Testis (tissue), 2 donors: ENCODE results near the gene SARDH.

Experiments
- CTCF ChIP-seq, 3 experiments: fragments of 450-650 bp in 2 of 3; fragments of 200-600 bp in 1 of 3; sonication (generic) in 1 of 3; IDR thresholded peaks; one replicate each; pipeline ENCODE4 v1.5.1; 2016 to 2019; ENCODE audit warnings: antibody characterized with exemption in 3 of 3, mild to moderate bottlenecking in 2 of 3, moderate library complexity in 1 of 3
- POLR2A ChIP-seq: fragments of 450-650 bp; IDR thresholded peaks from one replicate; pipeline ENCODE4 v1.6.1; 2017; ENCODE audit warnings: antibody characterized with exemption, mild to moderate bottlenecking, moderate library complexity

GRCh38 chr9:133658442-133659431 lies 79.4 kb downstream of the SARDH start:
- TF ChIP-seq CTCF (IDR thresholded peaks at IDR 0.05) (no peak), POLR2A (no peak)
